ENCODE data around the gene RALBP1.

Gene RALBP1

DNA sequence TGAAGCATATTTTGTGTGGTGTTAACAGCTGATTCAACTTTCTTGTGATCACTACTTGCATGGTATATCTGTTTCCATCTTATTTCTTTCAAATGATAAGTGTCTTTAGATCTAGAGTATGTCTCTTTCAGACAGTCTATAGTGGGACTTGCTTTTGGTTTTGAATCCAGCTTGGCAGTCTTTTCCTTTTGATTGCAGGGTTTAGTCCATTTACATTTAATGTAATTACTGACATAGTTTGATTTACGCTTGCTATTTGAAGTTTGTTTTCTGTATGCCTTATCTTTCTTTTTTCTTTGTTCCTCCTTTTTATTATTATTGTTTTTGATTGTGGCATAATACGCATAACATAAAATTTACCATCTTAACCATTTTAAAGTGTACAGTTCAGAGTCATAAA is 9.2 kb upstream of the RALBP1 start:
- no peaks in the 10 kb centered on the region for H3K4me1 Mint-ChIP-seq
- H3K36me3 Mint-ChIP-seq (ENCODE audit: low read depth), result peaks cover 3% of the 10 kb centered on the region
- H3K9me3 Mint-ChIP-seq, result peaks cover 30% of the 10 kb centered on the region
- TF ChIP-seq, protein P1, sequence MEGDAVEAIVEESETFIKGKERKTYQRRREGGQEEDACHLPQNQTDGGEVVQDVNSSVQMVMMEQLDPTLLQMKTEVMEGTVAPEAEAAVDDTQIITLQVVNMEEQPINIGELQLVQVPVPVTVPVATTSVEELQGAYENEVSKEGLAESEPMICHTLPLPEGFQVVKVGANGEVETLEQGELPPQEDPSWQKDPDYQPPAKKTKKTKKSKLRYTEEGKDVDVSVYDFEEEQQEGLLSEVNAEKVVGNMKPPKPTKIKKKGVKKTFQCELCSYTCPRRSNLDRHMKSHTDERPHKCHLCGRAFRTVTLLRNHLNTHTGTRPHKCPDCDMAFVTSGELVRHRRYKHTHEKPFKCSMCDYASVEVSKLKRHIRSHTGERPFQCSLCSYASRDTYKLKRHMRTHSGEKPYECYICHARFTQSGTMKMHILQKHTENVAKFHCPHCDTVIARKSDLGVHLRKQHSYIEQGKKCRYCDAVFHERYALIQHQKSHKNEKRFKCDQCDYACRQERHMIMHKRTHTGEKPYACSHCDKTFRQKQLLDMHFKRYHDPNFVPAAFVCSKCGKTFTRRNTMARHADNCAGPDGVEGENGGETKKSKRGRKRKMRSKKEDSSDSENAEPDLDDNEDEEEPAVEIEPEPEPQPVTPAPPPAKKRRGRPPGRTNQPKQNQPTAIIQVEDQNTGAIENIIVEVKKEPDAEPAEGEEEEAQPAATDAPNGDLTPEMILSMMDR (IDR thresholded peaks at IDR 0.05; ENCODE audit: unreplicated experiment in 3 of 3), result no peak
- H3K27ac Mint-ChIP-seq, result no peak overlapping the region
- no peaks in the 10 kb centered on the region for H3K27me3 Mint-ChIP-seq (ENCODE audit: low read depth)
- H3K4me3 Mint-ChIP-seq, result no peak overlapping the region

DNA sequence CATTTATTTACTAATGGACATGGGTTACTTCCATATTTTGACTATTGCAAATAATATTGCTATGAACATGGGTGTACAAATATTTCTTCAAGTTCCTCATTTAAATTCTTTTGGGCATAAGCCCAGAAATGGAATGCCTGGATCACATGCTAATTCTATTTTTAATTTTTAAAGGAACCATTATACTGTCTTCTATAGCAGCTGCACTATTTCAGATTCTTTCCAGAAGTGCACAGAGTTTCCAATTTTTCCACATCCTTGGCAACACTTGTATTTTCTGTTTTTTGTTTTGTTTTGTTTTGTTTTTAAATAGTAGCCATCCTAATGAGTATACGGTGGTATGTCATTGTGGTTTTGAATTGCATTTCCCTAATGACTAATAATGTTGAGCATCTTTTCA is 8.5 kb upstream of the RALBP1 start:
- Mint-ChIP-seq H3K27ac (no peak overlapping the region), H3K4me3 (no peak overlapping the region), H3K4me1 (no peaks in the 10 kb centered on the region), H3K9me3 (peaks cover 30% of the 10 kb centered on the region), H3K36me3 (ENCODE audit: low read depth) (peaks cover 3% of the 10 kb centered on the region), H3K27me3 (ENCODE audit: low read depth) (no peaks in the 10 kb centered on the region)
- TF ChIP-seq, protein P1 (IDR thresholded peaks at IDR 0.05; ENCODE audit: unreplicated experiment in 3 of 3), result no peak

DNA sequence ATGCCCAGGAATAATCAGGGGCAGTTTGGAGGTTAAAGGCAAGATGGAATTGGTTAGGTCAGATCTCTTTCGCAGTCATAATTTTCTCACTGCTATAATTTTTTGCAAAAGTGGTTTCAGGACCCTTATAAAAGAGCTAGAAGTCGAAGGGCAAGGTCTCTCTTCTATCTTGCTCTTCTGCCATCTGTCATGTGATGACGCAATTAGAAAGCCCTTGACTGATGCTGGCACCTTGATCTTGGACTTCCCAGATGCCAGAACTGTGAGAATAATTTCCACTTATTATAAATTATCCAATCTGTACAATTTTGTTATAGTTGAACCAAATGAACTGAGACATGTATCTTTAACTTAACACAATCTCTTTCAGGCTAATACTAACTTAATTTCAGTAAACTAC is 6.3 kb upstream of the RALBP1 start:
- TF ChIP-seq, protein P1 (IDR thresholded peaks at IDR 0.05; ENCODE audit: unreplicated experiment in 3 of 3), result no peak
- Mint-ChIP-seq H3K4me3 (no peak overlapping the region), H3K27me3 (ENCODE audit: low read depth) (no peaks in the 10 kb centered on the region), H3K27ac (no peak overlapping the region), H3K9me3 (peaks cover 30% of the 10 kb centered on the region), H3K36me3 (ENCODE audit: low read depth) (peaks cover 3% of the 10 kb centered on the region), H3K4me1 (peaks cover 4% of the 10 kb centered on the region)

DNA sequence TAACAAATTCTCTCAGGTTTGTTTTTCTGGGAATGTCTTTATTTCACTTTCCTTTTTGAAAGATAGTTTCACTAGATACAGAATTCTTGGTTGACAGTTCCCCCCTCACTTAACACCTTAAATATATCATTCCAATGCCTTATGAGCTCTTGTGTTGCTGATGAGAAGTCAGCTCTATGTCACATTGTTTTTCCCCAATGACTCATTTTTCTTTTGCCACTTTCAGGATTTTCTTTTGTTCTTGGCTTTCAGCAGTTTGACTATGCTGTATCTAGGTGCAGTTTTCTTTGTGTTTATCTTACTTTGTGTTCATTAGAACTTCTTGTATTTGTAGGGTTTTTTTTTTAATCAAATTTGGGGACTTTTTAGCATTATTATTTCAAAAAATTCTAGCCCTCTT is 5.6 kb upstream of the RALBP1 start:
- Mint-ChIP-seq H3K9me3 (peaks cover 30% of the 10 kb centered on the region), H3K36me3 (ENCODE audit: low read depth) (peaks cover 3% of the 10 kb centered on the region), H3K4me1 (peaks cover 10% of the 10 kb centered on the region), H3K27me3 (ENCODE audit: low read depth) (no peaks in the 10 kb centered on the region), H3K27ac (no peak overlapping the region), H3K4me3 (no peak overlapping the region)
- TF ChIP-seq, protein P1 (IDR thresholded peaks at IDR 0.05; ENCODE audit: unreplicated experiment in 3 of 3), result no peak

DNA sequence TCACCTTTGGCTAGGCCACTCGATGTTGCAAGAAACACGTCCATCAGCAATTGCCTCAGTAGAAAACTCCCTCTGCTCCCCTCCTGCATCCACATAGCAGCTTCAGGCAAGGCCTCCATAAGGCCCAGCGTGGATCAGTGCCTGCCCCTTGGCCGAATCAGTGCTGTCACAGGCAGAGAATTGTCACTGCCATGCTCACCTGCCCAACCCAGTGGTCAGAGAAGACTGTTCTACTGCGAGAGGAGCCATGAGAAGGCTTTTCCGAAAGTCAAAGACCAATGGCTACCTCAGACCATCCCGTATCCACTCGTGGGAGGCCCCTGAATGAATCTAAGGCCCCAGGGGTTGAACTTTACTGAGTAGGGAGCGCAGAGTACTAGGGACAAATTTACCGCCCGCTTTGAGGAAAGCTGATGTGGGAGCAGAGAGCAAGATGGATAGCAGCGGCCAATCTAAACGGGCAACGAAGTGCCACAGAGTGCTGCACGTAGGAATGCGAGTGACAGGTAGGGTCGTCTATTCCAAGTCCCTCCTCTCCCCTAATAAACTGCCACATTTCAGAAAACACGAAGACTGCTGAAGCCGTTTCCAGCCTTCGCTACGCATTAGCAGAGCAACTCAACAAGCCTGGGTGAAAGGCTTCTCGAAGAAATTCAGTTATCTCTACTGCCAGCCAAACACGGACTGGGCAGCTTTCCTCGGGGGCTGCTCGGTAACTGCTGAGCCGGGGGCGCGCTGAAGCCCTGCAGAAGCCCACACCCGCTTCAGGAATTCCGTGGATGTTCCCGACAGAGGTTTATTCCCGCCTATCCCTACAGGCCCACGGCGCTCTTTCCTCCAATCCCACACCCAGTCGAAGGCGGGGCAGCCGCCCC is 968 bp upstream of the RALBP1 start:
- Mint-ChIP-seq H3K9me3 (peaks cover 8% of the 10 kb centered on the region), H3K36me3 (ENCODE audit: low read depth) (peaks cover 8% of the 10 kb centered on the region), H3K4me1 (peaks cover 25% of the 10 kb centered on the region), H3K27me3 (ENCODE audit: low read depth) (peaks cover 4% of the 10 kb centered on the region), H3K27ac (peak overlapping the region; percentile 94 to 99 (median 97)), H3K4me3 (peak overlapping the region; percentile 95 to 97 (median 97))
- TF ChIP-seq, protein P1 (IDR thresholded peaks at IDR 0.05; ENCODE audit: unreplicated experiment in 3 of 3), result no peak

Data from nephron (organoid).